Measurements from ENCODE around the gene CAMKK2.

The CAMKK2 gene

DNA sequence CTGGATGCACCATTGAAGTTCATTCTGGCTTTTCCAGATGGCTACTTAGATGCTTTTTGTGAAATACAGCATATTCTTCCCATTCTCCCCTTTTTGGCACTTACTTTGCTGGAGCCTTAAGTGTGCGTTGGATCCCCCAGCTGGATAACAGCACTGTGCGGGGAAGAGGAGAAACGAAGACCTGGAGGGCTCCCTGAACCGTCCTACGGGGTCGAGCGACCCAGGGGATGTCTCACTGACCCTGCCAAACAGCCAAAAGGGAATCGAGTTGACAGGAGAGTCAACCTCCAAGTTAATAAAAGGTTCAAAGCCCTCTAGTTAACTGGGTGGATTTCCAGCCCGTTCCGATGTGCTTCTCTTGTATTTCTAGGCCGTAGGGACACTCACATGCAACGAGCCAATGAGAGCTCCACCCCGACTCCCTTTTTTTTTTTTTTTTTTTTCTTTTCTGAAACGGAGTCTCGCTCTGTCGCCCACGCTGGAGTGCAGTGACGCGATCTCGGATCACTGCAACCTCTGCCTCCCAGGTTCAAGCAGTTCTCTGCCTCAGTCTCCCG is 1.0 kb upstream of the CAMKK2 start:
- no peak for DNase-seq (ENCODE audit: low spot score)
- peak overlapping the region; percentile 100 for H3K4me3 ChIP-seq

DNA sequence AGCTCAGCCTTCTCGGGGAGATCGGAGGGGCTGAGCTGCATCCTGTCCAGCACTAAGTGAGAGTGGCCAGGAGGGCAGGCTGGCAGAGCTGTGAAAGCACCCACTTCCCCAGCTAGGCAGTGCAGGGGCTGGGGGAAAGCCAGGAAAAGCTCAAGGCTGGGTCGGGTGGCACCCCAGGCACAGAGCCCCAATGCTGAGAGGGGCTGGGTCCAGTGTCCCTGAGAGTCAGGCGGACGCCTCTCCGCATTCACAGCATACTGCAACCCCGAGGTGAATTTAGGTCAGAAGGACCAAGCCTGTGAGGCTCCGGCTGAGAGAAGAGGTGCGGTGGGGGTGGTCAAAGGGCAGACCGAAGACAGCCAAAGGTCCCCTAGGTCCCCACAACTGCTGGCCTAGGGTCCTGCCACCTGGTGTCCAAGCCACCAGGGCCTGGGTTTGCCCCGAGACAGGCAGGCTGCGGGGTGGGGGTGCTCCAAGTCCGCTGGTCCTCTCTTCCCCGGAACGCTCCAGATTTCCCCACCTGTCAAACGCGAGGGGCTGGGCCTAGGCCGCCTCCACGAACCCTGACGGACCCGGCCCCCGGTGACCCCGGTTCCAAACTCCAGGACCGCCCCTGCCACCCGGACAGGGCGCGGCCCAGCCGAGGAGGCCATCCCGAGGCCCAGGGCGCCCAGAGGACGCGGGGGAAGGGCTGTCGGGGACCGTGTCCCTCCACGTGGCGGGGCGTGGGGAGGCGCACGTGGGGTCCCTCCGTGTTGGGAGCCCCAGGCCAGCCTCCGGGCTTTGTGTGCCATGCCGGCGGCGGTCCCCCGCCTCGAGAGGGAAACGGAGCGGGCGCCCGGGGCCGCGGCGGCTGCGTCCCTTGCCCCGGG is 527 bp downstream of the CAMKK2 start:
- DNase-seq (ENCODE audit: low spot score), result peak; percentile 80
- Histone ChIP-seq H3K27ac (peak overlapping the region; percentile 64 to 93), H3K4me3 (peak overlapping the region; percentile 100)
- TF ChIP-seq, protein P1, sequence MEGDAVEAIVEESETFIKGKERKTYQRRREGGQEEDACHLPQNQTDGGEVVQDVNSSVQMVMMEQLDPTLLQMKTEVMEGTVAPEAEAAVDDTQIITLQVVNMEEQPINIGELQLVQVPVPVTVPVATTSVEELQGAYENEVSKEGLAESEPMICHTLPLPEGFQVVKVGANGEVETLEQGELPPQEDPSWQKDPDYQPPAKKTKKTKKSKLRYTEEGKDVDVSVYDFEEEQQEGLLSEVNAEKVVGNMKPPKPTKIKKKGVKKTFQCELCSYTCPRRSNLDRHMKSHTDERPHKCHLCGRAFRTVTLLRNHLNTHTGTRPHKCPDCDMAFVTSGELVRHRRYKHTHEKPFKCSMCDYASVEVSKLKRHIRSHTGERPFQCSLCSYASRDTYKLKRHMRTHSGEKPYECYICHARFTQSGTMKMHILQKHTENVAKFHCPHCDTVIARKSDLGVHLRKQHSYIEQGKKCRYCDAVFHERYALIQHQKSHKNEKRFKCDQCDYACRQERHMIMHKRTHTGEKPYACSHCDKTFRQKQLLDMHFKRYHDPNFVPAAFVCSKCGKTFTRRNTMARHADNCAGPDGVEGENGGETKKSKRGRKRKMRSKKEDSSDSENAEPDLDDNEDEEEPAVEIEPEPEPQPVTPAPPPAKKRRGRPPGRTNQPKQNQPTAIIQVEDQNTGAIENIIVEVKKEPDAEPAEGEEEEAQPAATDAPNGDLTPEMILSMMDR (IDR thresholded peaks at IDR 0.05), result no peak

More for the DNA sequence above, 1.0 kb upstream of the CAMKK2 start:
- peak overlapping the region; percentile 53 to 93 for H3K27ac ChIP-seq
- TF ChIP-seq, protein P1 (IDR thresholded peaks at IDR 0.05), result no peak

DNA sequence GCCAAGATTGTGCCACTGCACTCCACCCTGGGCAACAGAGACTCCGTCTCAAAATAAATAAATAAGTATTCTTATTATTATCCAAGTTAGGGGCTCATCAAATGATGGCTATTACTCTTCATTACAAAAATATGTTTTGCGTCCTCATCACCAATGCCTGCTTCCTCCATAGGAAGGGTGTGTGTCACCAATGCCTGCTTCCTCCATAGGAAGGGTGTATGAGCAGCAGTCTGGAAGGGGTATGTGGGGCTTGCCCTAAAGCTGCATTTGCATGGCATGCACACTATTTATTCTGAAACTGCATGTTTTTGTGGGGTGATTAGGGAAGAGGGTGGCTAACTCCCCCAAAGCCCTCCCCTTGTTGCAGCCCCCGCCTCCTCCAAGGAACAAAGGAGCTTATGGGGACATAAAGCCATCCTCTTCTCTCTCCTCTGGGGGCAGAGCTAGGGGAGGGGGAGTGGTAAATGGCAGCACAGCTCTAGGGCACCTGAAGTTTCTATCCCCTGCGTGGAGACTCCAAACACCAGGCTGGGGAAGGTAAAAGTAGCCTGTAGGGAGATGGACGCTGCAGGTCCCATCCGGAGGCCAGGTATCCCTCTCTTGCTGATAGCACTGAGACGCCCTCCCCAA is 1.3 kb downstream of the CAMKK2 start:
- Histone ChIP-seq H3K27ac (peak overlapping the region; percentile 64 to 93), H3K4me3 (peak overlapping the region; percentile 100)
- DNase-seq (ENCODE audit: low spot score), result peak; percentile 49
- TF ChIP-seq, protein P1 (IDR thresholded peaks at IDR 0.05), result no peak

DNA sequence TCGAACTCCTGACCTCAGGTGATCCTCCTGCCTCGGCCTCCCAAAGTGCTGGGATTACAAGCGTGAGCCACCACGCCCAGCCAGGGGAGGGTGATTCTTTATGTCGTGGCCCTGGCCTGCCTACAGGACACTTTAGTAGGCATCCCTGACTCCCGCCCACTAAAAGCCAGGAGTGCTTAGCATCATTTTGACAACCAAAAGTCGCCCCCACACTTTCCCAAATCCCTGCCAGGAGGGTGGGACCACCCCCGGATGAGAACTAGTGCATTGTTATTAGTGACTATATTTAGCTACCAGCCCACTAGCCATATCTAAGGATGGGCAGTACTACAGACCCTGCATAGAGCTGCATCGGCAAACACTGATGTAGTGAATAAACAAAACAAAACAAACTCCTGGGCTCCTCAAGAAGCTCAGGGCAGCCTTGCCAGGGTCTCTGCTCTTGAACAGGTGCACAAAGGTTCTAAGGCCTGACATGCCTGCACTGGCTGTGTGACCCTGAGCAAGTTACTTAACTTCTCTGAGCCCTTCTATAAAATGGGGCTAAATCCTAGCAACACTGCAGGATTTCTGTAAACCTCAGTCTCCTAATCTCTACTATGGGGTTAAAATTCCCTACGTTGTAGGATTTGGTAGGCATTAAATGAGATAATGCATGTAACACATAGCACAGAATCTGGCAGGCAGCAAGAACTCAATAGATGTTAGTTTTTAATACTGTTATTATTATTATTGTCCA is 2.2 kb downstream of the CAMKK2 start:
- TF ChIP-seq, protein P1 (IDR thresholded peaks at IDR 0.05), result no peak
- H3K4me3 ChIP-seq, result peak overlapping the region; percentile 100
- no peak overlapping the region for H3K27ac ChIP-seq
- no peak for DNase-seq (ENCODE audit: low spot score)

DNA sequence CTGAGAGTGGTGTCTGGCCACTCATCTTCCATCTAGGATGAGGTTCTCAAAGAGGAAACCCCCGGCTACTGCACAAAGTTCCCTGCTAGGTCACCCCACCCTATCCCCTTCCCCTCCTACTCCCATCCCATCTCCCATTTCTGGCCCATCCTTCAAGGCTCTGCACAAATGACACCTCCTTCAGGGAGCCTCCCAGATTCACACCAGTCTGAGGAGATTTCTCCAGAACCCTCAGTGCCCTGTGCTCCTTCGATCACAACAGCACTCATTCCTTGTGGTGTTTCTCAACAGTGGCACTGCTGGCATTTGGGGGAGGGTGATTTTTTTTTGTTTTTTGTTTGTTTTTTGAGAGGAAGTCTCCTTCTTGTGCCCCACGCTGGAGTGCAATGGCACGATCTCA is 2.9 kb downstream of the CAMKK2 start:
- Histone ChIP-seq H3K27ac (no peak overlapping the region), H3K4me3 (no peak overlapping the region)
- no peak for DNase-seq (ENCODE audit: low spot score)
- TF ChIP-seq, protein P1 (IDR thresholded peaks at IDR 0.05), result no peak

DNA sequence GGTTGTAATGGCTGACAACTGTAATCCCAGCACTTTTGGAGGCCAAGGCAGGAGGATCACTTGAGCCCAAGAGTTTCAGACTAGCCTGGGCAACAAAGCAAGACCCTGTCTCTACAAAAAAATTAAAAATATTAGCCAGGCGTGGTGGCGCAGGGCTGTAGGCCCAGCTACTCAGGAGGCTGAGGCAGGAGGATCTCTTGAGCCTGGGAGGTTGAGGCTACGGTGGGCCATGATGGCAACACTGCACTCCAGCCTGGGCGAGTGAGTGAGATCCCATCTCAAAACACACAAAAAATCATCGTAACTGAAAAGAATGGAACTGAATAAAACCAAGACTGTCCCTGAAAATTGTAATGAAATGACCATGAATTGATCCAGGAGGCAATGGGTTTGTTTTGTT is 6.1 kb downstream of the CAMKK2 start:
- no peak overlapping the region for H3K4me3 ChIP-seq
- DNase-seq (ENCODE audit: low spot score), result no peak
- TF ChIP-seq, protein P1 (IDR thresholded peaks at IDR 0.05), result no peak
- H3K27ac ChIP-seq, result no peak overlapping the region
